HG02798 (cell line): ENCODE results near the gene ACOXL.

Experiments used
- ATAC-seq: cut with Tn5 transposase; IDR thresholded peaks from one replicate; pipeline ENCODE4 v1.9.1; 2021; ENCODE audit warnings: mild to moderate bottlenecking; ENCODE audit not compliant: unreplicated experiment, poor library complexity

ACOXL gene

GRCh38 chr2:110816404-110817365, 84.3 kb downstream of the ACOXL start:
- peak; percentile 31 for ATAC-seq

- ATAC-seq = no peak
Measured at GRCh38 chr2:110818767-110819481, 86.6 kb downstream of the ACOXL start.

GRCh38 chr2:110819711-110820110, 87.3 kb downstream of the ACOXL start:
- ATAC-seq = no peak

GRCh38 chr2:110820128-110820527, 87.8 kb downstream of the ACOXL start:
- ATAC-seq = peak; percentile 62

- no peak for ATAC-seq
Measured at GRCh38 chr2:110823165-110823564, 90.8 kb downstream of the ACOXL start.

GRCh38 chr2:110827511-110827910, 95.1 kb downstream of the ACOXL start:
- ATAC-seq = no peak

- ATAC-seq = no peak
Measured at GRCh38 chr2:110828330-110828729, 96.0 kb downstream of the ACOXL start.

- no peak for ATAC-seq
Measured at GRCh38 chr2:110829413-110830146, 97.2 kb downstream of the ACOXL start.

- no peak for ATAC-seq
Measured at GRCh38 chr2:110832740-110833139, 100.4 kb downstream of the ACOXL start.

- ATAC-seq = no peak
Measured at GRCh38 chr2:110834134-110834827, 101.9 kb downstream of the ACOXL start.

- ATAC-seq = no peak
Measured at GRCh38 chr2:110836671-110837070, 104.3 kb downstream of the ACOXL start.

GRCh38 chr2:110837446-110838409, 105.4 kb downstream of the ACOXL start:
- ATAC-seq = no peak

GRCh38 chr2:110838657-110839384, 106.4 kb downstream of the ACOXL start:
- no peak for ATAC-seq

- ATAC-seq = no peak
Measured at GRCh38 chr2:110840508-110840907, 108.1 kb downstream of the ACOXL start.

- no peak for ATAC-seq
Measured at GRCh38 chr2:110842048-110842447, 109.7 kb downstream of the ACOXL start.

- no peak for ATAC-seq
Measured at GRCh38 chr2:110843496-110843895, 111.1 kb downstream of the ACOXL start.

GRCh38 chr2:110843959-110844510, 111.7 kb downstream of the ACOXL start:
- ATAC-seq = no peak

GRCh38 chr2:110847651-110848050, 115.3 kb downstream of the ACOXL start:
- no peak for ATAC-seq
